ENCODE measurements around the gene TBRG4.

Gene TBRG4

GRCh38 chr7:45070254-45070642 is 41.2 kb downstream of the TBRG4 start:
- TF ChIP-seq CTCF (IDR thresholded peaks at IDR 0.05; ENCODE audit: low read depth, low read length): no peak
- no peak for DNase-seq
- Histone ChIP-seq H3K9me3 (no peaks in the 10 kb centered on the region), H3K27me3 (no peaks in the 10 kb centered on the region), H3K36me3 (no peaks in the 10 kb centered on the region), H3K4me1 (peaks cover 28% of the 10 kb centered on the region), H3K4me3 (ENCODE audit: low read depth, low read length) (no peak overlapping the region)

- Histone ChIP-seq H3K27me3 (no peaks in the 10 kb centered on the region), H3K4me3 (ENCODE audit: low read depth, low read length) (no peak overlapping the region), H3K9me3 (no peaks in the 10 kb centered on the region), H3K36me3 (no peaks in the 10 kb centered on the region), H3K4me1 (peaks cover 25% of the 10 kb centered on the region)
- TF ChIP-seq CTCF (IDR thresholded peaks at IDR 0.05; ENCODE audit: low read depth, low read length): no peak; the same call in 1 of the 2 replicates
- DNase-seq: no peak
These were observed 41.8 kb downstream of the TBRG4 start for GRCh38 chr7:45069444-45070253.

- H3K27me3 ChIP-seq: no peaks in the 10 kb centered on the region
- TF ChIP-seq CTCF (IDR thresholded peaks at IDR 0.05; ENCODE audit: low read depth, low read length): no peak
- no peaks in the 10 kb centered on the region for H3K9me3 ChIP-seq
- peaks cover 19% of the 10 kb centered on the region for H3K4me1 ChIP-seq
- no peak overlapping the region for H3K4me3 ChIP-seq (ENCODE audit: low read depth, low read length)
- no peak for DNase-seq
- H3K36me3 ChIP-seq: no peaks in the 10 kb centered on the region
These were observed 43.1 kb downstream of the TBRG4 start for GRCh38 chr7:45068236-45069023.

GRCh38 chr7:45067582-45067981 is 43.9 kb downstream of the TBRG4 start:
- Histone ChIP-seq H3K36me3 (no peaks in the 10 kb centered on the region), H3K27me3 (no peaks in the 10 kb centered on the region)
- no peak for TF ChIP-seq CTCF (IDR thresholded peaks at IDR 0.05; ENCODE audit: low read depth, low read length)

GRCh38 chr7:45066409-45066808 is 45.1 kb downstream of the TBRG4 start:
- no peaks in the 10 kb centered on the region for H3K4me1 ChIP-seq
- no peaks in the 10 kb centered on the region for H3K27me3 ChIP-seq
- H3K36me3 ChIP-seq: no peaks in the 10 kb centered on the region
- H3K9me3 ChIP-seq: no peaks in the 10 kb centered on the region
- no peak for TF ChIP-seq CTCF (IDR thresholded peaks at IDR 0.05; ENCODE audit: low read depth, low read length)
- H3K4me3 ChIP-seq (ENCODE audit: low read depth, low read length): no peak overlapping the region
- no peak for DNase-seq

More at GRCh38 chr7:45067582-45067981, 43.9 kb downstream of the TBRG4 start:
- no peak overlapping the region for H3K4me3 ChIP-seq (ENCODE audit: low read depth, low read length)
- no peaks in the 10 kb centered on the region for H3K9me3 ChIP-seq
- no peak for DNase-seq
- H3K4me1 ChIP-seq: peaks cover 11% of the 10 kb centered on the region

All from BE2C (cell line).